Spinal cord (tissue), 10 donors: ENCODE data around the gene RBX1. TPM values are rescaled to one million over a fixed set of nuclear protein-coding genes. Genes with fewer than 3 reads are reported as not detected.

Experiments
- DNase-seq, 6 donors: peaks; one replicate each; pipeline versions ENCODE4 v3.0.0 to v3.0.0-alpha.2; 2013 to 2015; ENCODE audit warnings: low spot score in 6 of 6, low read depth in 4 of 6
- H3K27ac ChIP-seq: one replicate; pipeline ENCODE4 v1.5.1; 2013; ENCODE audit warnings: low read depth, low read length, control low read depth
- H3K27me3 ChIP-seq: one replicate; pipeline ENCODE4 v1.6.1; 2013; ENCODE audit warnings: low read length; ENCODE audit not compliant: control insufficient read depth, insufficient read depth
- H3K36me3 ChIP-seq: one replicate; pipeline ENCODE4 v1.6.1; 2013; ENCODE audit warnings: low read length; ENCODE audit not compliant: control insufficient read depth, insufficient read depth
- H3K4me1 ChIP-seq: one replicate; pipeline ENCODE4 v1.6.1; 2013; ENCODE audit warnings: low read length; ENCODE audit not compliant: control insufficient read depth, insufficient read depth
- H3K4me3 ChIP-seq: one replicate; pipeline ENCODE4 v1.5.1; 2013; ENCODE audit warnings: low read depth, low read length, control low read depth
- H3K9me3 ChIP-seq: one replicate; pipeline ENCODE4 v1.6.1; 2013; ENCODE audit warnings: low read length; ENCODE audit not compliant: control insufficient read depth, insufficient read depth
- WGBS: methylation state at CpG from one replicate; pipeline ENCODE4 v1.1.5; 2013; ENCODE audit warnings: missing lambda C conversion rate; ENCODE audit not compliant: insufficient coverage; 5-methylcytosine and 5-hydroxymethylcytosine counted together
- polyA plus RNA-seq, 2 donors: library from polyadenylated mRNA; unstranded; fragments of 120-200 nt; gene quantifications; one replicate each; pipeline ENCODE4 v1.2.1, GENCODE V29; 2013; ENCODE audit not compliant: insufficient read length in 2 of 2
- small RNA-seq: library from RNA; depleted of rRNA; stranded (forward); fragments of <200 nt; gene quantifications from one replicate; pipeline ENCODE3, GENCODE V24; 2014; ENCODE audit warnings: low replicate concordance
- total RNA-seq, 2 donors: library from RNA; depleted of rRNA in 1 of 2; stranded (reverse); fragments of 120-200 nt in 1 of 2; fragments of >200 nt in 1 of 2; gene quantifications; one replicate each; pipeline versions ENCODE4 v1.2.3 to v1.2.4, GENCODE V29; 2013 to 2014
- donor health status: healthy.

Gene RBX1
- total and polyA plus RNA-seq, 4 donors: 61.3 to 100 (median 81.4) TPM

GRCh38 chr22:41003976-41004375 is 52.8 kb downstream of the RBX1 start:
- no peak overlapping the region for H3K27ac ChIP-seq
- H3K9me3 ChIP-seq: no peaks in the 10 kb centered on the region
- H3K36me3 ChIP-seq: no peaks in the 10 kb centered on the region
- H3K4me1 ChIP-seq: no peaks in the 10 kb centered on the region
- 100% methylated on average over 1 of the region's 5 CpGs for WGBS
- H3K27me3 ChIP-seq: no peaks in the 10 kb centered on the region
- no peak for DNase-seq
- no peak overlapping the region for H3K4me3 ChIP-seq

DNA sequence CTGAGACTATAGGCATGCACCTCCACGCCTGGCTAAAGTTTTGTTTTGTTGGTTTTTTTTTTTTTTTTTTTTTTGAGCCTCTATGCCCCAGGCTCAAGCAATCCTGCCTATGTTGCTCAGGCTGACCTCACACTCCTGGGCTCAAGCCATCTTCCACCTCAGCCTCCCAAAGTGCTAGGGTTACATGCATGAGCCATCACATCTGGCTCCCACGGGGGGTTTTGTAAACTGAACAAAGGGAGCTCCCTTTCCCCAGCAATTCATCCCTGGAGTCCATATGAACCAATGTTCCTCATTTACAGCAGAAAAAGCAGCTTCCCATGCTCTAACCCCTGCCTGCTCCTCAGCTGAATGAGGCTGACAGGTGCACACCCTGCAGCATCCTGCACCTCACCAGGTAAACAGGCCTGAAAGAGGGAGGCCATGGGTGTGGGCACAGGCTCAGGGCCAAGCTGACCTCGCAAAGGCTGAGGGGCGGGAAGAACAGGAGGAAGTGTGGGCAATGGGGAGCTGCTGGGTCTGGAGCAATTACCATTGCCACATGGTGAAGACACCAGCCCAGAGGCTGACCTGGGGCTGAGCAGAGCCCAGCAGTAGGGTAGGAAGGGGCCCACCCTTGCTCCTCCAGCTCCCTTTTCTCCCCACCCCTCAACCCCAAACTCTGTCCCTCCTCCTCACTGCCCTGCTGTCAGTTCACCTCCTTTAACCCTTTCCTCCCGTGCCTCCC is 58.2 kb downstream of the RBX1 start:
- DNase-seq: no peak
- H3K27ac ChIP-seq: no peak overlapping the region
- WGBS: 38% methylated on average over 4 of the region's 5 CpGs
- H3K4me1 ChIP-seq: peaks cover 2% of the 10 kb centered on the region
- no peaks in the 10 kb centered on the region for H3K36me3 ChIP-seq
- H3K27me3 ChIP-seq: no peaks in the 10 kb centered on the region
- no peaks in the 10 kb centered on the region for H3K9me3 ChIP-seq
- H3K4me3 ChIP-seq: no peak overlapping the region

DNA sequence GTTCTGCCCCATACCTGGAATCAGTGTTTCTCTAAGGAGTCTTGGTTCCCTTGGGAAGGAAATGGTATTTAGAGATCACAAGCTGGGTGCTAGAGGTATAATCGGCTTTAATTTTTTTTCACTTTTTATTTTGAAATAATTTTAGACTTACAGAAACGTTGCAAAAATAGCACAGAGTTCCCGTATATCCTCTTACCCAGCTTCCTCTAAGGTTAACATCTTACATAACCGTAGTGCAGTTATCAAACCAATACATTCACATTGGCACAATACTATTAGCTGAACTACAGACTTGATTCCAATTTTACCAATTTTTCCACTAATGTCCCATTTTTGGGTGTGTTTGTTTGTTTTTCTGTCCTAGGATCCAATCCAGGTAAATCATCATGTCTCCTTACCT is 63.8 kb downstream of the RBX1 start:
- DNase-seq: no peak
- H3K27me3 ChIP-seq: no peaks in the 10 kb centered on the region
- no peak overlapping the region for H3K27ac ChIP-seq
- H3K9me3 ChIP-seq: no peaks in the 10 kb centered on the region
- H3K4me3 ChIP-seq: no peak overlapping the region
- WGBS: 90% methylated on average over 2 of the region's 4 CpGs
- no peaks in the 10 kb centered on the region for H3K4me1 ChIP-seq
- H3K36me3 ChIP-seq: no peaks in the 10 kb centered on the region

GRCh38 chr22:41021061-41021612 is 70.0 kb downstream of the RBX1 start:
- no peaks in the 10 kb centered on the region for H3K9me3 ChIP-seq
- H3K4me3 ChIP-seq: peak overlapping the region; percentile 52
- no peaks in the 10 kb centered on the region for H3K36me3 ChIP-seq
- 26% methylated on average over 16 of the region's 19 CpGs for WGBS
- H3K4me1 ChIP-seq: peaks cover 17% of the 10 kb centered on the region
- H3K27me3 ChIP-seq: peaks cover 5% of the 10 kb centered on the region
- peak overlapping the region; percentile 61 for H3K27ac ChIP-seq
- DNase-seq: no peak

DNA sequence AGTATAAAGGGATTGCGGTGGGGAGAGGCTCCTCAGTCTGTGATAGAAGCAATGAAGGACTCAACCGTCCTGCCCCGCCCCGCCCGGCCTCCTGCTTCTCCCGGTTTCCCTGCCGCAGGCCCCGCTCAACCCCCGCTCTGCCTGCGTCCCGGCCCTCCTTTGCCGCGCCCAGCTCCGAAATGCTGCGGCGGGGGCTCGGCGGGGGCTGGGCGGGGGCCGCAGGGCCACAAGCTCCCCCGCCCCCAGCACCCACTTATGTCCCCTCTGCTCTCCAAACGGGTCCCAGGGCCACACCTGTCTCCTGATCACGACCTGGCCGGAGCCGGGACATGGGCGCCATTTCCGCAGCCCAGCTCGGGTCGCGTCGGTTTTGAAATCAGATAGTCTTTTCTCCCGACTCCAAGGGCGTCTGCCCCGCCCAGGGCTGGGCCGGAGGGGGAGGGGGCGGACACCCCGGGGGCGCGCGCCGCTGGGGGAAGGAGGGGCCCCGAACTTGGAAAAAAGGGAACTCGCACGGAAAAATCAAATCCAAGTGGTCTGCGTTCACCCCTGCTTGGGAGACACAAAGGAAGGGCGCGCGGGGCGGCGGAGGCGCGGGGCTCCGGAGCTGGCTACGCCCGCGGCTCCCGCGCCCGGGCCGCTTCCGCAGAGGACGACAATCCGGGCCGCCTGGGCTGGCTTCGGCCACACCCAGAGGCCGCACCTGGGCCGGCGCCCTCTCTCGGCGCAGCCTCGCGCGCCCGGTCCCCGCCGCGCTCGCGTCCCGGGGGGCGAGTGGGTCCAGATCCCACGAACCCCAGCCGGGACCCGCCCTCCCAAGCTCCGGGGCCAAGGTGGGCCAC is 70.7 kb downstream of the RBX1 start:
- Histone ChIP-seq H3K36me3 (no peaks in the 10 kb centered on the region), H3K4me1 (peaks cover 17% of the 10 kb centered on the region), H3K27me3 (peaks cover 5% of the 10 kb centered on the region), H3K27ac (peak overlapping the region; percentile 64), H3K9me3 (no peaks in the 10 kb centered on the region), H3K4me3 (peak overlapping the region; percentile 52)
- DNase-seq: peak in 2 of 6 donors; percentile 64 to 81
- under 1% methylated on average over 85 of the region's 85 CpGs for WGBS

GRCh38 chr22:41022470-41023298 is 71.5 kb downstream of the RBX1 start:
- peak overlapping the region; percentile 52 for H3K4me3 ChIP-seq
- H3K9me3 ChIP-seq: no peaks in the 10 kb centered on the region
- 1% methylated on average over 38 of the region's 46 CpGs for WGBS
- H3K36me3 ChIP-seq: no peaks in the 10 kb centered on the region
- peaks cover 17% of the 10 kb centered on the region for H3K4me1 ChIP-seq
- peaks cover 5% of the 10 kb centered on the region for H3K27me3 ChIP-seq
- H3K27ac ChIP-seq: peak overlapping the region; percentile 64
- peak in 4 of 6 donors; percentile 66 to 94 (median 80) for DNase-seq

Small RNA genes lying within 50 kb of the gene (small RNA-seq; reads per million reads assigned to genes)
- gene RF00017 (not detected), gene RNU6-379P (not detected)

Other genes starting within 250 kb of the RBX1 start
- gene SLC25A17, start 132.0 kb upstream of the RBX1 start, total RNA-seq: 10 to 100 TPM; 27.4 to 29.8 TPM
- gene SLC25A17, start 132.0 kb upstream of the RBX1 start, polyA plus RNA-seq: 10 to 100 TPM; 39.5 to 43.2 TPM
- 100 to 1,000 TPM; 194 to 407 TPM for gene ST13, start 94.7 kb upstream of the RBX1 start, total RNA-seq
- gene ST13, start 94.7 kb upstream of the RBX1 start, polyA plus RNA-seq: 100 to 1,000 TPM; 289 to 373 TPM
- 10 to 100 TPM in 1 of 2 donors, 1 to 10 TPM in 1; 9.5 to 12.6 TPM for gene XPNPEP3, start 94.2 kb upstream of the RBX1 start, total RNA-seq
- gene XPNPEP3, start 94.2 kb upstream of the RBX1 start, polyA plus RNA-seq: 10 to 100 TPM in 1 of 2 donors, 1 to 10 TPM in 1; 9.2 to 11.6 TPM
- gene DNAJB7, start 89.3 kb upstream of the RBX1 start, total RNA-seq: not detected
- 1 to 10 TPM in 1 of 2 donors, under 1 TPM in 1; 0.97 to 1.2 TPM for gene DNAJB7, start 89.3 kb upstream of the RBX1 start, polyA plus RNA-seq
- gene EP300, start 141.2 kb downstream of the RBX1 start, total RNA-seq: 10 to 100 TPM; 46.9 to 67.3 TPM
- 10 to 100 TPM; 41.0 to 42.5 TPM for gene EP300, start 141.2 kb downstream of the RBX1 start, polyA plus RNA-seq